H1 (cell line): Measurements from ENCODE around the gene PTPRD. TPM values are rescaled to one million over a fixed set of nuclear protein-coding genes. Genes with fewer than 3 reads are reported as not detected.

Source experiments
- CTCF ChIA-PET: fragments of 300-600 bp; sonication (Branson Sonifier 250); formaldehyde crosslinking; loops from one replicate; lab custom pipeline; 2021; ENCODE audit not compliant: partially characterized antibody; lab: Charles Lee
- POLR2A ChIA-PET: fragments of 300-600 bp; sonication (Branson Sonifier 250); formaldehyde crosslinking; loops from one replicate; lab custom pipeline; 2021; ENCODE audit warnings: inconsistent platforms; ENCODE audit not compliant: partially characterized antibody; lab: Charles Lee
- DNase-seq, 2 experiments: peaks; one replicate each; pipeline versions ENCODE4 v3.0.0 to v3.0.0-alpha.2; 2010 to 2022; ENCODE audit warnings: low spot score in 2 of 2, low read depth in 1 of 2, mixed read lengths in 1 of 2
- FAIRE-seq: peaks from 2 replicates; lab custom pipeline; 2011; peaks lifted over from hg19 to GRCh38; lab: Jason Lieb, UNC
- H2AFZ ChIP-seq: 2 replicates; pipeline ENCODE4 v1.8.1; 2012; ENCODE audit warnings: low read length, inconsistent platforms
- H2AK5ac ChIP-seq: 2 replicates; pipeline ENCODE4 v1.6.1; 2013; ENCODE audit warnings: low read depth, low read length
- H2BK120ac ChIP-seq: replicated peaks from 2 replicates; pipeline ENCODE3; 2013; ENCODE audit warnings: low read depth, low read length, inconsistent platforms
- H2BK12ac ChIP-seq: 2 replicates; pipeline ENCODE4 v1.6.1; 2013; ENCODE audit warnings: low read depth, low read length
- H2BK15ac ChIP-seq: 2 replicates; pipeline ENCODE4 v1.6.1; 2013; ENCODE audit warnings: low read length
- H2BK20ac ChIP-seq: 2 replicates; pipeline ENCODE4 v1.6.1; 2013; ENCODE audit warnings: low read length
- H2BK5ac ChIP-seq: 2 replicates; pipeline ENCODE4 v1.6.1; 2013; ENCODE audit warnings: low read depth, low read length
- H3K14ac ChIP-seq: 2 replicates; pipeline ENCODE4 v1.6.1; 2013; ENCODE audit warnings: inconsistent platforms; ENCODE audit not compliant: insufficient read length
- H3K18ac ChIP-seq: 2 replicates; pipeline ENCODE4 v1.6.1; 2013; ENCODE audit warnings: low read length; ENCODE audit errors: extremely low read depth
- H3K23ac ChIP-seq: 2 replicates; pipeline ENCODE4 v1.6.1; 2013; ENCODE audit warnings: inconsistent platforms; ENCODE audit not compliant: insufficient read length
- H3K23me2 ChIP-seq: 2 replicates; pipeline ENCODE4 v1.6.1; 2013; ENCODE audit warnings: low read depth, low read length
- H3K27ac ChIP-seq: 2 replicates; pipeline ENCODE4 v1.6.1; 2011; ENCODE audit warnings: low read depth, low read length, inconsistent platforms
- H3K27me3 ChIP-seq, 4 experiments: replicated peaks in 1 of 4; 1 replicate in 1 of 4; 2 replicates in 3 of 4; pipeline versions ENCODE4 v1.6.1 to v1.8.1; 2011 to 2013; ENCODE audit warnings: low read length in 3 of 4, mild to moderate bottlenecking in 3 of 4, inconsistent platforms in 2 of 4, mixed read lengths in 2 of 4, moderate library complexity in 1 of 4; ENCODE audit not compliant: control insufficient read depth in 3 of 4, insufficient read depth in 3 of 4; ENCODE audit errors: extremely low read depth in 1 of 4
- H3K36me3 ChIP-seq, 4 experiments: 2 replicates each; pipeline versions ENCODE4 v1.6.1 to v1.8.1; 2011 to 2013; ENCODE audit warnings: mild to moderate bottlenecking in 4 of 4, low read length in 3 of 4, moderate library complexity in 2 of 4, control low read depth in 1 of 4, inconsistent platforms in 1 of 4; ENCODE audit not compliant: insufficient read depth in 4 of 4, control insufficient read depth in 2 of 4
- H3K4ac ChIP-seq: replicated peaks from 2 replicates; pipeline ENCODE3; 2013; ENCODE audit warnings: low read length, low read depth, mixed read lengths, inconsistent platforms; ENCODE audit not compliant: insufficient read length
- H3K4me1 ChIP-seq, 4 experiments: replicated peaks in 1 of 4; 1 replicate in 1 of 4; 2 replicates in 3 of 4; pipeline versions ENCODE4 v1.6.1 to v1.8.1; 2011 to 2013; ENCODE audit warnings: low read length in 3 of 4, inconsistent platforms in 2 of 4, mixed read lengths in 1 of 4; ENCODE audit not compliant: insufficient read depth in 4 of 4, control insufficient read depth in 3 of 4
- H3K4me2 ChIP-seq, 2 experiments: 2 replicates each; pipeline versions ENCODE4 v1.6.1 to v1.8.1; 2011 to 2013; ENCODE audit warnings: low read depth in 2 of 2, low read length in 2 of 2, control low read depth in 1 of 2, inconsistent platforms in 1 of 2, mild to moderate bottlenecking in 1 of 2; ENCODE audit not compliant: insufficient read depth in 1 of 2
- H3K4me3 ChIP-seq, 4 experiments: fragments of 200-600, 300-600 bp in 1 of 4; sonication (generic), shearing (Covaris generic), sonication (Bioruptor Twin) in 1 of 4; 2 replicates each; pipeline versions ENCODE4 v1.5.1 to v1.8.1; 2011 to 2016; ENCODE audit warnings: low read length in 4 of 4, low read depth in 3 of 4, control low read depth in 2 of 4, inconsistent platforms in 2 of 4, mild to moderate bottlenecking in 2 of 4, mixed read lengths in 1 of 4, moderate library complexity in 1 of 4; ENCODE audit not compliant: insufficient read depth in 2 of 4; ENCODE audit errors: extremely low read depth in 1 of 4
- H3K56ac ChIP-seq: replicated peaks from 2 replicates; pipeline ENCODE3; 2013; ENCODE audit warnings: low read depth, mild to moderate bottlenecking, mixed read lengths, low read length, inconsistent platforms; ENCODE audit not compliant: insufficient read length
- H3K79me1 ChIP-seq: 2 replicates; pipeline ENCODE4 v1.6.1; 2013; ENCODE audit warnings: low read depth, low read length, control low read depth
- H3K79me2 ChIP-seq, 2 experiments: 2 replicates each; pipeline versions ENCODE4 v1.6.1 to v1.8.1; 2012 to 2013; ENCODE audit warnings: low read length in 2 of 2, mild to moderate bottlenecking in 2 of 2, inconsistent platforms in 1 of 2; ENCODE audit not compliant: insufficient read depth in 2 of 2, control insufficient read depth in 1 of 2
- H3K9ac ChIP-seq, 4 experiments: replicated peaks in 1 of 4; 1 replicate in 1 of 4; 2 replicates in 3 of 4; pipeline versions ENCODE4 v1.6.1 to v1.8.1; 2011 to 2013; ENCODE audit warnings: low read depth in 3 of 4, low read length in 3 of 4, control low read depth in 2 of 4, mild to moderate bottlenecking in 2 of 4, moderate library complexity in 2 of 4, inconsistent platforms in 1 of 4; ENCODE audit errors: extremely low read depth in 1 of 4
- H3K9me3 ChIP-seq, 2 experiments: 2 replicates each; pipeline versions ENCODE4 v1.6.1 to v1.8.1; 2012 to 2013; ENCODE audit warnings: mild to moderate bottlenecking in 2 of 2, moderate library complexity in 2 of 2, control low read depth in 1 of 2, inconsistent platforms in 1 of 2, low read depth in 1 of 2, low read length in 1 of 2, mixed read lengths in 1 of 2; ENCODE audit not compliant: insufficient read depth in 2 of 2
- H4K20me1 ChIP-seq, 2 experiments: replicated peaks in 1 of 2; 2 replicates each; pipeline versions ENCODE3 to v1.8.1; 2011 to 2013; ENCODE audit warnings: inconsistent platforms in 2 of 2, low read length in 2 of 2, mild to moderate bottlenecking in 1 of 2; ENCODE audit not compliant: insufficient read depth in 2 of 2, control insufficient read depth in 1 of 2
- H4K5ac ChIP-seq: 2 replicates; pipeline ENCODE4 v1.6.1; 2013; ENCODE audit warnings: low read length, low read depth, mixed read lengths, inconsistent platforms; ENCODE audit not compliant: insufficient read length
- H4K8ac ChIP-seq: 2 replicates; pipeline ENCODE4 v1.8.0; 2013; ENCODE audit warnings: mild to moderate bottlenecking, moderate library complexity, low read length, inconsistent platforms; ENCODE audit not compliant: insufficient read depth; ENCODE audit errors: extremely low read depth
- H4K91ac ChIP-seq: replicated peaks from 2 replicates; pipeline ENCODE3; 2013; ENCODE audit warnings: low read length, mixed read lengths, inconsistent platforms; ENCODE audit not compliant: insufficient read length
- BACH1 ChIP-seq: IDR thresholded peaks from 2 replicates; pipeline ENCODE4 v1.6.1; 2012; ENCODE audit warnings: low read length, improper control_type of control experiment
- CBX5 ChIP-seq: fragments of 300-800, 300-1000 bp; sonication (generic); IDR thresholded peaks from 2 replicates; pipeline ENCODE4 v1.7.1; 2016; ENCODE audit warnings: antibody characterized with exemption, low read length, low read depth
- CHD1 ChIP-seq: IDR thresholded peaks from 2 replicates; pipeline ENCODE4 v1.6.1; 2012; ENCODE audit warnings: low read depth, low read length, improper control_type of control experiment
- CHD2 ChIP-seq: IDR thresholded peaks from 2 replicates; pipeline ENCODE4 v1.6.1; 2012; ENCODE audit warnings: low read length, improper control_type of control experiment
- JUND ChIP-seq: IDR thresholded peaks from 2 replicates; pipeline ENCODE4 v1.6.1; 2011; ENCODE audit warnings: mild to moderate bottlenecking, improper control_type of control experiment, low read length
- KDM4A ChIP-seq: IDR thresholded peaks from one replicate; pipeline ENCODE4 v1.7.1; 2012; ENCODE audit warnings: low read depth, mild to moderate bottlenecking, moderate library complexity, low read length, inconsistent platforms; ENCODE audit not compliant: severe bottlenecking
- MAFK ChIP-seq: IDR thresholded peaks from 2 replicates; pipeline ENCODE4 v1.6.1; 2012; ENCODE audit warnings: low read depth, mild to moderate bottlenecking, improper control_type of control experiment, low read length
- POU5F1 ChIP-seq: IDR thresholded peaks from 2 replicates; pipeline ENCODE4 v1.6.1; 2011; ENCODE audit warnings: low read depth, mild to moderate bottlenecking, low read length, moderate library complexity
- RBBP5 ChIP-seq: IDR thresholded peaks from 2 replicates; pipeline ENCODE4 v1.7.1; 2012; ENCODE audit warnings: low read depth, mild to moderate bottlenecking, inconsistent platforms, low read length, moderate library complexity, borderline replicate concordance
- RNF2 ChIP-seq: fragments of 200-900, 300-1000 bp; sonication (generic); IDR thresholded peaks from 2 replicates; pipeline ENCODE4 v1.7.1; 2016; ENCODE audit warnings: borderline replicate concordance, low read depth, mild to moderate bottlenecking, antibody characterized with exemption, low read length; ENCODE audit not compliant: poor library complexity, severe bottlenecking; ENCODE audit errors: missing control alignments
- SIRT6 ChIP-seq: IDR thresholded peaks from one replicate; pipeline ENCODE4 v1.7.1; 2012; ENCODE audit warnings: low read length, inconsistent platforms
- SRF ChIP-seq: IDR thresholded peaks from 2 replicates; pipeline ENCODE4 v1.6.1; 2011; ENCODE audit warnings: mild to moderate bottlenecking, low read depth, low read length, moderate library complexity
- polyA plus RNA-seq, 7 experiments: library from polyadenylated mRNA; depleted of rRNA in 3 of 7; stranded (reverse) in 5 of 7; unstranded in 2 of 7; fragments of >200 nt in 5 of 7; fragments of 200-250 nt in 2 of 7; gene quantifications; 1 replicate in 5 of 7; 2 replicates in 1 of 7; 4 replicates in 1 of 7; pipeline versions ENCODE4 v1.2.1 to v1.2.3, GENCODE V29; 2011 to 2013; ENCODE audit warnings: missing spikeins in 2 of 7, mixed read lengths in 2 of 7
- total RNA-seq: library from RNA; stranded (reverse); fragmentation: NEBNext Ultra II Directional; extraction: Animal tissue kit (Norgen Biotek cat#: 25700); gene quantifications from 2 replicates; pipeline ENCODE4 v1.2.1, GENCODE V29; 2021
- TF ChIP-seq, protein P1 (sequence below): IDR thresholded peaks from 2 replicates; pipeline ENCODE4 v1.6.1; 2011; ENCODE audit warnings: low read depth, mild to moderate bottlenecking, low read length; ENCODE audit not compliant: insufficient read depth
- TF ChIP-seq, protein P2 (sequence below): IDR thresholded peaks from 2 replicates; pipeline ENCODE4 v1.6.1; 2012; ENCODE audit warnings: low read length, inconsistent platforms

Gene PTPRD
- total and polyA plus RNA-seq, 2 of the 8 experiments (the other 6 are each of a cell fraction or from before 2014, with no cell fraction given) = 17.2 to 77.0 TPM

DNA sequence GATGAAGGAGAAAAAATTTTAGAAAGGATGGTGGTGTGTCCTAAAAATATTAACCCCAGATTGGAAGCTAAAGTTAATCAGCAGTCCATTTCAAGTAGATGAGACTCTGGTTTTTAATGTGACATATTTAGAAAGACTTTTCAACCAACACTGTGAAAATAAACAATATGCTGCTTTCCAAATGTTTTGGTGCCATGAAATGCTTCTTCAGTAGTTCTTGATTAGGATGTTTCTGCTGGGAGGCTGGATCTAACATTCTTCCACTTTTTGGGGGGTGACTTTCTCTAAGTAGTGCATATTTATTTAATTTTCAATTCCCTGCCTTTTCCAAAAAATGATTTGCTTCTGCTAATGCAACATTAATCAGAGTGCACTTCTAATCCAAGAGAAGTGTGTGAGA is 2219.9 kb downstream of the PTPRD start:
- Histone ChIP-seq H3K18ac (no peak overlapping the region), H2BK5ac (no peak overlapping the region), H3K23ac (no peak overlapping the region), H3K23me2 (no peaks in the 10 kb centered on the region), H2BK120ac (no peak overlapping the region), H3K9ac (no peak overlapping the region), H3K79me2 (no peaks in the 10 kb centered on the region), H3K56ac (no peak overlapping the region), H2AFZ (no peak overlapping the region), H3K4me2 (no peak overlapping the region), H3K79me1 (no peaks in the 10 kb centered on the region), H3K4ac (no peak overlapping the region), H4K8ac (no peak overlapping the region), H3K4me3 (no peak overlapping the region), H2BK20ac (no peak overlapping the region), H3K4me1 (peaks cover 0 to 6% (median 1%) of the 10 kb centered on the region in 4 experiments; a peak in 4 of 7 replicates), H3K27me3 (no peaks in the 10 kb centered on the region), H2AK5ac (no peak overlapping the region), H4K20me1 (no peaks in the 10 kb centered on the region), H3K36me3 (no peaks in the 10 kb centered on the region), H3K27ac (no peak overlapping the region), H3K9me3 (no peaks in the 10 kb centered on the region), H2BK15ac (no peak overlapping the region), H3K14ac (no peak overlapping the region), H4K91ac (no peak overlapping the region), H4K5ac (no peak overlapping the region), H2BK12ac (no peak overlapping the region)
- DNase-seq (no peak), FAIRE-seq (no peak)
- ChIA-PET POLR2A (no interaction called here), CTCF (no interaction called here)
- TF ChIP-seq RNF2 (no peak), MAFK (no peak), POU5F1 (no peak), JUND (no peak), CBX5 (no peak), CHD1 (no peak), RBBP5 (no peak), CHD2 (no peak), BACH1 (no peak), SIRT6 (no peak), KDM4A (no peak), SRF (no peak)
- TF ChIP-seq, protein P1, sequence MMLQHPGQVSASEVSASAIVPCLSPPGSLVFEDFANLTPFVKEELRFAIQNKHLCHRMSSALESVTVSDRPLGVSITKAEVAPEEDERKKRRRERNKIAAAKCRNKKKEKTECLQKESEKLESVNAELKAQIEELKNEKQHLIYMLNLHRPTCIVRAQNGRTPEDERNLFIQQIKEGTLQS = no peak
- TF ChIP-seq, protein P2, sequence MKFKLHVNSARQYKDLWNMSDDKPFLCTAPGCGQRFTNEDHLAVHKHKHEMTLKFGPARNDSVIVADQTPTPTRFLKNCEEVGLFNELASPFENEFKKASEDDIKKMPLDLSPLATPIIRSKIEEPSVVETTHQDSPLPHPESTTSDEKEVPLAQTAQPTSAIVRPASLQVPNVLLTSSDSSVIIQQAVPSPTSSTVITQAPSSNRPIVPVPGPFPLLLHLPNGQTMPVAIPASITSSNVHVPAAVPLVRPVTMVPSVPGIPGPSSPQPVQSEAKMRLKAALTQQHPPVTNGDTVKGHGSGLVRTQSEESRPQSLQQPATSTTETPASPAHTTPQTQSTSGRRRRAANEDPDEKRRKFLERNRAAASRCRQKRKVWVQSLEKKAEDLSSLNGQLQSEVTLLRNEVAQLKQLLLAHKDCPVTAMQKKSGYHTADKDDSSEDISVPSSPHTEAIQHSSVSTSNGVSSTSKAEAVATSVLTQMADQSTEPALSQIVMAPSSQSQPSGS = no peak
